SH-SY5Y (cell line): ENCODE data around the gene ADNP2.

ENCODE experiments used
- GATA2 ChIP-seq: IDR thresholded peaks from 2 replicates; pipeline ENCODE4 v1.6.1; 2011; ENCODE audit warnings: mild to moderate bottlenecking, low read depth, low read length
- GATA3 ChIP-seq: IDR thresholded peaks from 2 replicates; pipeline ENCODE4 v1.6.1; 2011; ENCODE audit warnings: low read depth, mild to moderate bottlenecking, low read length, moderate library complexity

Gene ADNP2

DNA sequence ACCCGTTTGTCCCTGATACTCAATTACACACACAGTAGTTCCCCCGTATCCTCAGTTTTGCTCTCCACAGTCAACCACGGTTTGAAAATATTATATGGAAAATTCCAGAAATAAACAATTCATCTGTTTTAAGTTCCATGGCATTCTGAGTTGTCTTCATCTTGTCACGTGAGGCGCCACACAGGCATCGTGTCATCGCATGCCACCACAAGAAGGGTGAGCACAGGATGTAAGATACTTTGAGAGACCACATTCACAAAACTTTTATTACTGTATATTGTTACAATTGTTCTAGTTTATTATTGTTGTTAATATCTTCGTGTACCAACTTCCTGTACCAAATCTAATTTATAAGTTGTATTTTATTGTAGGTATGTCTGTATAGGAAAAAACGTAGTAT lies 17.7 kb downstream of the ADNP2 start:
- TF ChIP-seq GATA3 (no peak), GATA2 (no peak)

GRCh38 chr18:80127635-80128034 lies 18.6 kb downstream of the ADNP2 start:
- TF ChIP-seq GATA3 (no peak), GATA2 (no peak)

DNA sequence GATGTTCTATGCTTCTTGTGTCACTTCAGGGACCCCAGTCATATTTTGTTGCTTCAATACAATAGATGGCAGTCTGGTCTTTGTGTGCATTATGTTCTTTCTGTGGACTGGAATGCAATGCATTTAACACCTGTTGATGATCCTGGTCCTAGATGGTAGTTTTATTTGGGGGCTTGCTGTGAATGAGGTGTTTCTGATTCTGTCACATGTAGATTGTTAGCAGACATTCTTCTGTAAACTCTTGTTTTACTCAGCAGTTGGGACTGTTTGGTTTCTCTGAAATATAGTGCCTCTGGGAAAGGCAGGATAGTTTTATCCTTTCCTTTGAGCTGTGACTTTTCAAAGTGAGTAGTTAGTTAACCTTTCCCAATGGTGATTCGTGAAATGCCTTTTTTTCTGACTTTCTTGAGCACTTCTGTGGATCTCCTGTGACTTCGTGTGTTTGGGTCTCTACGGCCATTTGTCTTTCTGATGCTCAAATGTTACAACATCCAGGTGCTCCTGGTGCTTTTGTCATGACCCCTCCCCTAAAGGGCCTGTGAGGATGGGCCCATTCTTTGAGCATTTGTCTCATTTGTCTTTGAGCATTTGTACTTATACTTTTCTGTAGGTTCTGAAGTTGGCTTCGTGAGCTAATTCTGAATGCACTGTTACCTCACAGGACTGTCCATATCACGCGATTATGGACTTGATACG lies 20.8 kb downstream of the ADNP2 start:
- no peak for TF ChIP-seq GATA2
- TF ChIP-seq GATA3 = no peak

- TF ChIP-seq GATA2 (no peak), GATA3 (no peak)
These were observed 21.5 kb downstream of the ADNP2 start for GRCh38 chr18:80130555-80130954.

GRCh38 chr18:80132180-80132812 lies 23.2 kb downstream of the ADNP2 start:
- TF ChIP-seq GATA3 = no peak
- TF ChIP-seq GATA2 = no peak

DNA sequence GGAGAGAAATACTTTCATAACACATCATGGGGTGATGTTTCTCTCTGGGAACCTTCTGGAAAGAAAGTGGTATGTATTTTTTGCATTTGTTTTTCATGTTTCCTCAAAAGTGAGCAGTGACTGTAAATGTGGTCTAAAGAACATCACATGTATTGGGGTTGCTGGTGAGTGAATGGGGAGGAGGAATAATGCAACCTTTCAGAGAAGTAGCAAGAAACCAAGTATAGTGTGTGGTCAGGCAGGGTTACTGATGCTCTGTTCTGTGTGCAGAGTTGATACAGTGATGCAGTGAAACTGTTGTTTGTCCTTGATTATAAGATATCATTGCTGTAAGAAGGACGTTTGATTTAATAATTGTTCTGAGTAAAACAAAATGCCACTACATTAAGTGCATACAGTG lies 24.1 kb downstream of the ADNP2 start:
- TF ChIP-seq GATA2 (no peak), GATA3 (no peak)

- TF ChIP-seq GATA3 (no peak), GATA2 (no peak)
These were observed 26.1 kb downstream of the ADNP2 start for GRCh38 chr18:80135136-80135535.

DNA sequence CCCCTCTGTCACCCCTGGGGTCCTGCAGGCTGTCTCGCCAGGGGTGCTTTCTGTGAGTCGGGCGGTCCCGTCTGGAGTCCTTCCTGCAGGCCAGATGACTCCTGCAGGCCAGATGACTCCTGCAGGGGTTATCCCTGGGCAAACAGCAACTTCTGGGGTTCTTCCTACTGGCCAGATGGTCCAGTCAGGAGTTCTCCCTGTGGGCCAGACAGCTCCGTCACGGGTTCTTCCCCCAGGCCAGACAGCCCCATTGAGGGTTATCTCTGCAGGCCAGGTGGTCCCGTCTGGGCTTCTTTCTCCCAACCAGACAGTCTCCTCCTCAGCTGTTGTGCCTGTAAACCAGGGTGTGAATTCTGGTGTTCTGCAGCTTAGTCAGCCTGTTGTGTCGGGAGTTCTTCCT lies 27.6 kb downstream of the ADNP2 start:
- TF ChIP-seq GATA3 (no peak), GATA2 (no peak)

- TF ChIP-seq GATA2 (no peak), GATA3 (no peak)
These were observed 28.1 kb downstream of the ADNP2 start for GRCh38 chr18:80137137-80137536.

DNA sequence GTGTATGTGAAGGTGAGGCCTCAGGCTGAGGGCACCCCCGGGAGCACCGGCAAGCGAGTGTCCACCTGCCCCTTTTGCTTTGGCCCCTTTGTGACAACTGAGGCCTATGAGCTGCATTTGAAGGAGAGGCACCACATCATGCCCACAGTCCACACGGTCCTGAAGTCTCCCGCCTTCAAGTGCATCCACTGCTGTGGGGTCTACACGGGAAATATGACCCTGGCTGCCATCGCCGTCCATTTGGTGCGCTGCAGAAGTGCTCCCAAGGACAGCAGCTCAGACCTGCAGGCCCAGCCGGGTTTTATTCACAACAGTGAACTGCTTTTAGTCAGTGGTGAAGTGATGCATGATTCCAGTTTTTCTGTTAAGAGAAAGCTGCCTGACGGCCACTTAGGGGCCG lies 28.9 kb downstream of the ADNP2 start:
- TF ChIP-seq GATA3 (no peak), GATA2 (no peak)

DNA sequence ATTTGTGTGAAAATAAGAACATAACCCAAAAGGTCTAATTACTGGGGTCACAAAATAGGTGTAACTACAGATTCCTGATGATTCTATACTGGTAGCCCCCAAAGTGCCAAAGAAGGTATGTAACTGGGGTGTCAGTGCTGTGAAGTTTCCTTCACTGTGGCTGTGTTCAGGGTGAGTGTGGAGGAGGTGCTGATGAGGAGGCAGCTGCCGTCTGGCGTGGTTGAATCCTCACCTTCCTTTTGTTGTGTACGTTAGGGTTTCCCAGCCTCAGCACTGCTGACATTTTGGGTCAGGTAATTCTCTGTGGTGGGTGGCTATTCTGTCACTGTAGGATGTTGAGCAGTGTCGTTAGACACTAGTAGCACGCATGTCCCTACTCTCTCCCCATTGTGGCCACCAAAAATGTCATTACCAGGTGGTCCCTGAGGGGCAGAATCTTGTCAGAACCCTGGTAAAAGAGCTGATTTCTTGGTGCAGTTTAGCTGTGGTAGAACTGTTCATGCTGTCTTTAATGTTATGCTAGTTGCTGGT lies 31.5 kb downstream of the ADNP2 start:
- TF ChIP-seq GATA3 (no peak), GATA2 (no peak)

- TF ChIP-seq GATA3 (no peak), GATA2 (no peak)
These were observed 34.8 kb downstream of the ADNP2 start for GRCh38 chr18:80143881-80144280.

DNA sequence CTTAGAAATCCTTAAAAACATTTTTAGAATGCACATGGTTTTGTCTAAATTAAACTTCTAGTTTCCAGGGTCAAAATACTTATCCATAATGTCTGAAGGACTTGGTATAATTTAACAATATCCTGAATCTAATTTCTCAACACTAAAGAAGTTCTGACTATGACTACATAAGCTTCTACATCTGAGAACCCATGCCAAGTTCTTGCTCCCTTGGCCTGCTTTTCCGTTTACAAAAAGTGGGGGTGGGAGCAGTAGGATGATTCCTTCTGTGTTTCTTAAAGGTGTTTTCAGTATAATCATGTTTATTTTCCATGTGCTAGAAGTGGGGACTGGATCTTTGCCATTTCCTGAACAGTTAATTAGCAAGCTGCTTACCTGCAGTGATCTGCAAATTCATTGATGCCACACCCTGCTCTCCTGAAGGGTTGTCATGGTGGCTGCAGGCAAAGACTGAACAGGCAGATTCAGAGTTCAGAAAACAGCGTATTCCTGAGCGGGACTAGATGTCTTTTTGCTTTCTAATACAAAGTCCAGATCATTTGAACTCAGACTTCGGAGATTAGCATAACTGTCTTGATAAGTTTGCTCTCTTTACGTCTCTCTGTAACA lies 36.2 kb downstream of the ADNP2 start:
- TF ChIP-seq GATA3 = no peak
- no peak for TF ChIP-seq GATA2

GRCh38 chr18:80147037-80147417 lies 38.0 kb downstream of the ADNP2 start:
- TF ChIP-seq GATA3 (no peak), GATA2 (no peak)
